HL-60 (cell line): ENCODE results near the gene RNF152.

ENCODE experiments used
- GABPA ChIP-seq: IDR thresholded peaks from 2 replicates; pipeline ENCODE4 v1.6.1; 2012; ENCODE audit warnings: low read depth
- TF ChIP-seq, protein P1 (sequence below): IDR thresholded peaks from one replicate; pipeline ENCODE4 v1.5.1; 2011; ENCODE audit warnings: low read length, control low read depth, inconsistent platforms; ENCODE audit not compliant: insufficient read depth

DNA sequence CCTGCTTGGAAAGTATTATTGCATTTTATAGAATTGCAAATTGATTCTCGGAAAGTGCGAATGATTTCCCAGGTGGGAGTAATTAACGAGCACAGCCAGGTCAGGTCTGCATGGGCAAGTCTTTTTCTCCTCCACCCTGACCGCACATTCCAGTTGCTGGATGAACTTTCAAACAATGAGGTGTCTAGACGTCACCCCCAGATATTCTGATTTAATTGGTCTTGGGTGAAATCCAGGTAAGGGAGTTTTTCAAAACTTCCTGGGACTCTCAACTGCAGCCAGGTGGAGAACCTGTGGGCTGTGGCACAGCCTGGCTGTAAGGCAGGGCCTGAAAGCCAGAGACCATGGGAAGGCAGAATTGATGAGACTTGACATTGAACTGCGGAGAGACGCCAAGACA lies 15.9 kb upstream of the RNF152 start:
- TF ChIP-seq, protein P1, sequence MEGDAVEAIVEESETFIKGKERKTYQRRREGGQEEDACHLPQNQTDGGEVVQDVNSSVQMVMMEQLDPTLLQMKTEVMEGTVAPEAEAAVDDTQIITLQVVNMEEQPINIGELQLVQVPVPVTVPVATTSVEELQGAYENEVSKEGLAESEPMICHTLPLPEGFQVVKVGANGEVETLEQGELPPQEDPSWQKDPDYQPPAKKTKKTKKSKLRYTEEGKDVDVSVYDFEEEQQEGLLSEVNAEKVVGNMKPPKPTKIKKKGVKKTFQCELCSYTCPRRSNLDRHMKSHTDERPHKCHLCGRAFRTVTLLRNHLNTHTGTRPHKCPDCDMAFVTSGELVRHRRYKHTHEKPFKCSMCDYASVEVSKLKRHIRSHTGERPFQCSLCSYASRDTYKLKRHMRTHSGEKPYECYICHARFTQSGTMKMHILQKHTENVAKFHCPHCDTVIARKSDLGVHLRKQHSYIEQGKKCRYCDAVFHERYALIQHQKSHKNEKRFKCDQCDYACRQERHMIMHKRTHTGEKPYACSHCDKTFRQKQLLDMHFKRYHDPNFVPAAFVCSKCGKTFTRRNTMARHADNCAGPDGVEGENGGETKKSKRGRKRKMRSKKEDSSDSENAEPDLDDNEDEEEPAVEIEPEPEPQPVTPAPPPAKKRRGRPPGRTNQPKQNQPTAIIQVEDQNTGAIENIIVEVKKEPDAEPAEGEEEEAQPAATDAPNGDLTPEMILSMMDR, result no peak
- TF ChIP-seq GABPA, result no peak
